HTERT RPE-1 (cell line): Measurements from ENCODE around the gene HEBP2.
"Not testable (repeated sequence)": the region's sequence is repeated elsewhere in the genome, so short reads cannot be mapped to it uniquely, and the experiment has no call there.

Source experiments
- in situ Hi-C: fragments of 300-500 bp; cut with MboI; formaldehyde crosslinking; loops from 4 replicates; pipeline ENCODE4 v1.14.3; 2020; ENCODE audit warnings: low sequenced_read_pairs

Gene HEBP2

GRCh38 chr6:138421608-138422007, 17.6 kb downstream of the HEBP2 start:
- in situ Hi-C loops = no loop called here

DNA sequence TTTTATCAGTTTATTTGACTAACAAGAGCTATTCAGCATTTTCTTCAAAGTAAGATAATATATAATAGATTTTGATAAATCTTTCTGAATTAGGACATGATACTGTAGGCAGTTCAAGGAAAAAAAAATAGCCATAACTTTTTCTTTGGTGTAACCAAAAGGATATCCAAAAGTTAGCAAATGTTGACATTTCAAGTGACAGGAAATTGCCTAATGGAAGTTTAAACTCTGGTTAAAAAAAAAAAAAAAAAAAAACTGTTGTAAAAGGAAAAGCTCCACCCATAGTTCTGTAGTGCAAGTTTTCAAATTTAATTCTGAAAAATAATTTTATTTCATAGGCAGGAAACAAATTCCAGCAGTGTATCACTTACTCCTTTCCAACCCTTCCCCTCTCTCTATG, 18.8 kb downstream of the HEBP2 start:
- in situ Hi-C loops = no loop called here

DNA sequence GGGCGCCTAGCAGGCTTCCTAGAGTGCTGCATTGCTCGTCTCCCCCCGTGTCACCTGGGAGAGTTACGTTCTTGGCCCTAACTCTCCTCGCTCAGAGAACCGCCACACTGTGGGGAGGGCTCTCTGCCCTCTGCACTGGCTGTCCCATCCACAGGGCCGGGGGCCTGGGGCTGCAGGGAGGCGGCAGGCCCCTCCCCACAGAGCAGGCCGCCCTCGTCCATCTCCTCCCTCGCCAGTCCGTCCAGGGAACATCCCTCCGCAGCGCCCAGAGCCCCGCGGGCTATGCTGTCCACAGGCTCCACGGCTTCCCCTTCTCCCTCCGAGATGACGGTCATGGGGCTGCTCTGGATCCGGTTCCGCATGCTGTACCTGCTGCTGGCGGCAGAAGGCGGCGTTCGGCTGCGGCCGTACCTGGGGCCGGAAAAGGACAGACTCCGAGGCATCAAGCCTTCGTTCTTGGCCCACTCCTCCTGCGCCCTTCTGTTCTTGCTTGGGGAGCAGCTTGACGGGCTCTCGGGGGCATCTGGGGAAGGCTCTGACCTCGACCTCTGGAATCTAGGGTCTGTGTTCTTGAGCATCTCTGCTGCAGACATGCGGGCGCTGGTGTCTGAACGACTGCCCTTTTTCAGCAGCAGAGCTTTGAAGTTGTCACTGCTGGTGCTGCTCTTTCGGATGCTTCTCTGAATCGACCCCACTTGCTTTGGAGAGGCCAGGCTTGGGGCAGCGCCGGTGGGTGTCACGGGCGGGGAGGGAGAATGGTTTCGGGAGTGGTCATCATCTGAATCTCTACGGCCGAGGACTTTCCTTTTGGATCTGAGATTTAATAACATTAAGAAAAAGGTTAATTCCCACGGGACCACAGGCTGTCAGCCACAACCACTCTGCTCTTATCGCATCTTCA, 20.2 kb downstream of the HEBP2 start:
- in situ Hi-C loops = no loop called here

- in situ Hi-C loops = not testable (repeated sequence)
Observed at GRCh38 chr6:138425256-138425655, 21.2 kb downstream of the HEBP2 start.

DNA sequence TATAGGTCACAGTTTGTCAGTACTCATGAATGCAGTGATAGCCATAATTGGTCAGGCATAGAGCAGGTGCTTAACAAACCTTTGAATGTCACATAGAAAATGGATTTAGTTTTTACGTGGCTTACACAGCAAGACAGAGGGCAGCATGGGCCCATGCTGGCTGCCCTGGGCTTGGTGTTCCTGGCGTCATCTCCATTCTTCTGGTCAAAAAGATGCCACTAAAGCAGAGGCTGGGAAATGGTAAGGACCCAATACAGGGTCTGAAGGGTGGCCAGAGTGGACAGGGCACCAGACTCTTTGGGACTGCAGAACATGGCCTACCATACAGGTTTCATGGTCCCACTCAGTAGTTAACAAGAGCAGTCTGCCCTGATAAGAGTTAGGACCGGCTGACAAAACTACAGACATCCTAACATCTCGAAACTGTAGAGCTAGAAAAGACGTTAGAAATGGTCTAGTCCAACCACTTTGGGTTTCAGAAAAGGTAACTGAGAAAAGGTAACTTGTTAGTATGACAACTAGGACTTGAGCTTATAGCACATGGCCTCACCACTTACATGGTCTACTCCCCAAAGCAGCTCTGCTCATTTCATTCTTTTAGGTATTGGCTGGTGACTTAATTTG, 22.6 kb downstream of the HEBP2 start:
- in situ Hi-C loops = no loop called here

DNA sequence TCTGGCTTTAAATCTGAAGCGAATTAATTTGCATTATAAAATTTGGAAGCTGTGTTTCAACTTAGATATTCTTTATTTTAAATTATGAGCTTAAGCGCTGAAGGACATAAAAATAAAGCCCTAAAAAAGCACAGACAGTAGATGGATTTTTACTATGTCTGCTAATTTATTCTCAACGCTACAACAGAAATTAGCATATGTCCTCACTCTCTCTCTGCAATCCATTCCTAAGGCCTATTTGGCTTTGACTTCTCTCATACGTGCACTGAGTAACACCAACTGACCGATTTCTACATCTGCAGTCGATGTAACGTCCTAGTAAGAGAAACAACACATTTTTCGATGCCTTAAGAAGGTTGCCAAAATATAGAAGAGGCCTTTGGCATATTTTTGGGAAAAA, 23.7 kb downstream of the HEBP2 start:
- in situ Hi-C loops = no loop called here

DNA sequence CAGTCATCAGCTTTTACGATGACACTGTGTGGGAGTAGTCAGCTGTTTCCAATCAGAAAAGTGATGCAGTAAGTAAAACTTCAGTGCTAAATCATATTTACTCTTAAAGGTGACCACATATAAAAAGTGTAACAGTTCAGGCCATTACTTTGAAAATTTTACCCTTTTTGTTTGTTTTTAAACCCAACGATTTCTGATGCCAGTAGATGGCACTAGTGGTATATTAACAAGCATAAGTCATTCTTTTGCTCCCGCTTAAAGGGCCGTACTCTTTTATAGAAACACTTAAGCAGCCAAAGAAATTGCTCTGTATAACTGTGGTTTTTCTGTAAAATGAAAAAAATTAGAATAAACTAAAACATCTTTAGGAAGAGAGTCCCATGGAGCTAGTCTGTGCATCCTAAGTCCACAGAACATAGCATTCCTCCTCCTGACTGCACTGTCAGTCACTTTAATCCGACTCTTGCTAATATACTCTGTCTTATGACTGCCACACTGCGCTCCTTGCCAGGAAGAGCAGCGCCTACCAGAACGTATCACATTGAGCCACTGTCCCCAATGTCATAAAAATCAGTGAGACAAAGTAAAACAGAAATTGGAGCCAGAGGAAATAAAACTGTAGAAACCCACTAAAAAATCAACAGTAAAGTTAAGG, 25.0 kb downstream of the HEBP2 start:
- in situ Hi-C loops = no loop called here

DNA sequence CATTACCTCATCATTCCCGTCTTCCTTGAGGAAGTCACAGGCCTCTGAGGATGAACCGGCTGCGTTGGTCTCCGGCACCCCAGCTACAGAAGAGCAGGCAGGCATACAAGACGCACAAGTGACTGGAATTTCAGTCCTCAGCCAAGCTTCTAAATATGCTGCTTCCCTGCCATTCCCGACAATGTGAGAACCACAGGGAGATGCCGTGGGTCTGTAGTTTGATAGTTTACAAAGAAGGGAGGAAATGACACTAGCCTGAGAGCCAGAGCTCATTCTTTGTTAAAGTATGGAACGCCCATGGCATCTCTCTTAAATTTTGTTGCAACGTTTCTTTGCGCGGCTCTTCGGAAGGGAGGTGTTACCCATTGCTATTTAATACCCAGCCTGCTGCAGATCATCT, 25.7 kb downstream of the HEBP2 start:
- in situ Hi-C loops = no loop called here

DNA sequence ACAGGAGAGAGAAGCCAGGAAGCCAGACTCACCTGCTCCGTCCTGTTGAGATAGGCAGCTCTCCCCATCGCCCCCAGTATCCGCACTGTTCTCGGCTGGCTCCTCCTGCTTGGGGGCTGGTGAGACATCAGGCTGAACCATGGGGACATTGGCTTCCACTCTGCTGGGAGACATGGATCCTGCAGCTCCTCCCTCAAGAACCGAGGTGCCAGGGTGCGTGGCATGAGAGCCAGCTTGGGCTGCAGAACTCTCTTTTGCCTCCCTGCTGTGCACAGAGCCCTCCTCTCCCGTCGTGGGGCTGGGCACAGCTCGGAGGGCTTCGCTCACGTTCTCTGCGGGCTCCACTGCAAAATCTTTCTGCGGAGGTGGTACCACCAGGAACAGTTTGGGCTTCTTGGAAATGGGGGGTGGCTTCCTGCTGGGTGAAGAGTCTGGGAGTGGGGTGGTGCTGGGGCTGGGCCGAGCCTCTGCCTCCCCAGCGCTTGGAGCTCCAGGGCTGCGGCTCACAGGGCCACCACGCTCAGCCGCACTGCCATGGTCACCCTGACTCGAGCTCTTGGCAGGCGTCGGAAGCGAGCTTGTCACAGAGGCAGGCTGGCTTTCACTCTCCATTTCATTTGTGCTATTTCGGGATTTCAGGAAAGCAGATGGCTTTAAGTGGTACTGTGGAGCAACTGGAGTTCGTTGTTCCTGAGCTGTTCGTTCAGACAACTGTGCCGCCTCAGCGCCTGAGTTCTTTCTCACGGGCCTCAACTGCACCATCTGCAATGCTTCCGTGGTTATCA, 26.5 kb downstream of the HEBP2 start:
- in situ Hi-C loops = no loop called here

DNA sequence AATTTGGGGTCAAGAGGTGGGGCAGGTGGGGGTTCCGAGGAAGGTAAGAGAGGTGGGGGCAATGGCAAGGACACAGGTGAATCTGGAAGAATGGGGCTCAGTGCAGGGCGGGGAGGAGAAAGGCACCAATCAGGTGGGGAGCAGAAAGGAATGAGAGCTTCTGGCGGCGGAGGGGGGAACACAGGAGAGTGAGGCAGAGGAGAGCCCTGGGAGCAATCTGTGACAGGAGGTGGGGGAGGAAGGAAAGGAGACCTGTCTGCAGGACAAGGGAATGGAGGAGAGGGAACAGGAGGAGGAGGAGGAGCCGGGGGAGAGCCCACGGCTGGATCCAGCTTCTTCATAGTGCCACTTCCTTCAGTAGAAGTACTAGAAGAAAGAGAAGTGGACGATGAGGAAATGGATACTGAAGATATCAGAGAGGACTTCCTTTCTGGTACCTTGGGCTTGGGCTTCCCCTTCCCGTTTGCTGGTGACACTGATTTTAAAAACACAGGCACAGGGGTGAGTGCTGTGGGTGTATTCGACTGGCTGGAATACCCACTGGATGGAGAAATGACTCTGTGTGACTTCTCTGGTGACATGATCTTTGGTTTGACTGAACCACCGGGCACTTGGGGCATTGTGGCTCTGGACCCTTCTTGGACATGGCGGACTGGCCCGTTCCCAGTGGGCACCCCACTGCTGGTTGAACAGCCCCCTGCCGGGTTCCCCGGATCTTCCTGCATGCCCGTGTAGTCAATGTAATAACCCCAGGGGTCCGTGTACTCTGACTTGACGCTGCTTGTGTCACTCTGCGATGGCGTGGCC, 27.4 kb downstream of the HEBP2 start:
- in situ Hi-C loops = no loop called here

GRCh38 chr6:138432063-138432356, 28.0 kb downstream of the HEBP2 start:
- in situ Hi-C loops = no loop called here

GRCh38 chr6:138434096-138434495, 30.1 kb downstream of the HEBP2 start:
- in situ Hi-C loops = no loop called here

GRCh38 chr6:138434925-138435324, 30.9 kb downstream of the HEBP2 start:
- in situ Hi-C loops = no loop called here

DNA sequence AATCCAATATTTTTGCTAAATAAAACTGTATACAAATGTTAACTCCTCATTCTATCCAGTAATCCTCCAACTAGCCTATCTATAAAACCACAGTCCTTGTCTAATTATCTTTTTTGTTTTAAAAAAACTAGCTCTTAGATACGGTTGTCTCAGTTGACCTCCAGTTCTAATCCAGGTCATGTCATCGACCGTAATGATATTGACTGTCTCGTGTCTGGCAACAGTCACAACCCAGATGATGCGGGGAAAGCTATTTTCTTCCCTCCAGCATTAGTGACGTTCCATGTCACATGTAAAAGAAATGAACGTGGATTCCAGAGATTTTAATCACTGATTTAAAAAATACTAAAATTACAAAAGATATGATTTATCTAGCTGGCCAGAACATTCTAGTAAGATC, 35.5 kb downstream of the HEBP2 start:
- in situ Hi-C loops = no loop called here

DNA sequence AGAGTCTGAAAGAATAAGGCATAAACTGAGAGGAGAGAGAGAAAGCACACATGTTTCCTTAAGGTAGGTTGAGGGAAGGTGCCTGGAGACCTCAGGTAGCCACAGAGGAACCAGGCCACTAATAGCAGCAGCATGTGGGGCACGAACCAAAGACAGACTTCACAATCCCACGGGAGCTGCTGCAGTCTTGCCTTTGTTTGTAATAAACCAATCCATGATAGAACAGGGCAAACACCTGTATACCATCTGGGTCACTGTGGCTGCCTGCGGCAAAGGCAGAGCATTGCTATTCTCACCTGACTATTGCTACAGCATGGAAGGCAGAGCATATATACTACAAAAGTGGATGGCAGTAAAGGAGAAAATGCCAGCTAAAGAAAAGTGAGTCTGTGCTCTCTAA, 36.3 kb downstream of the HEBP2 start:
- in situ Hi-C loops = no loop called here

DNA sequence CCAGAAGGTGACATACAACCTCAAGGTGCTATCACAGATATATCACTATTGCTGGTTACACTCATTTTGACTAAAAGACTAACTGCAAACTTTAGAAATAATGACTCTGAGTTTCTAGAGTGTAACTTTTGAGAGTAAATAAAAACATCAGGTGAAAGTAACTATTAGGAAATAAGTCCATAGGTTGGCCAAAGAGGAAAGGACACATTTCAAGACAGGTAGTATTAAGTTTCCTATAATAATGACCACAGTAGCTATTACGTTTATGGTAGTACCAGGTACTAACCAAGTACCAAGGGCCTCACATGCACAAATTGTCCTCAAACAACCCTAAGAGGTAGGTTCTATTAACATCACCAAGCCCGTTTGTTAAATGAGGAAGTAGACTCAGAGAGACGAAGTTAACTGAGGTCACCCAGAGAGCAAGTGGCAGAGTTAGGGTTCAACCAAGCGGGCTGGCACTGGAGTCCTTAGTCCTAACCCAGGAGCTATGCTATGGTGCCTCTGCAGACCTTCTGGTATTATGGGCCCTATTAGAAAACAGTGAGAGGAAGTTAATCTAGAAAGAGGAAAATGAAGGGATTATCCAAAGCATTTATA, 36.8 kb downstream of the HEBP2 start:
- in situ Hi-C loops = no loop called here

GRCh38 chr6:138441965-138442364, 37.9 kb downstream of the HEBP2 start:
- in situ Hi-C loops = no loop called here

DNA sequence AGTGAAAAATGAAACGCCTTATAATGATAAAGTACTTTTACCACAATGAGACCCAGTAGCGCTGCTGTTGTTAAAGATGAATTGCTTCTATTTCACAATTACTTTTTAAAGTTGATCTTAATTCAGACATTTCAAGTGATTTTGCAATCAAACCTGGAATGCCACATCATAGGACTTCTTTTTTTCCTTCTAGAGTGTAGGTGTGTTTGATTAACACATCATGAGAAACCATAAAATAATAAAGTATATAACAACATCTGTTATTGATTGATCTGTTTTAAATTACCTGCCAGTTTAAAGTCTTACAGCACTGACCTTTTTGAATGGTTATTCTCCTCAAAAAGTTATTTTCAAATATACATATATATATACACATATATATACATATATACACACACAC, 38.6 kb downstream of the HEBP2 start:
- in situ Hi-C loops = no loop called here

DNA sequence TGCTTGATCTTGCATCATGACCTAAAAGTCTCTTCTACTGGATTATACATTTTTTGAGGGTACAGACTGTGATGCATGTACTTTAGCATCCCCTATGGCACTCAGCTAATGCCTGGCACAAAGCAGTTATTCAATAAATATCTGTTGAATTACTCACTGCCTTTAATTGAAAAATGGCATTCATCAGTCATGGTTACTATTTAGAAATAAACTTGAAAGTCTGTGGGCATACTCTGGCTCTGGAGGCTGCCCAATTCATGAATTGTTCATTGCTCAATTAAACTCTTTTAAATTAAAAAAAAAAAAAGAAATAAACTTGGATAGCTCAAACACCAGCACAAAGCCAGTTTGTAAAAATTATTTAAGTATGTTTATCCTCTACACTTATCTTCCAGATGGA, 40.0 kb downstream of the HEBP2 start:
- in situ Hi-C loops = no loop called here

DNA sequence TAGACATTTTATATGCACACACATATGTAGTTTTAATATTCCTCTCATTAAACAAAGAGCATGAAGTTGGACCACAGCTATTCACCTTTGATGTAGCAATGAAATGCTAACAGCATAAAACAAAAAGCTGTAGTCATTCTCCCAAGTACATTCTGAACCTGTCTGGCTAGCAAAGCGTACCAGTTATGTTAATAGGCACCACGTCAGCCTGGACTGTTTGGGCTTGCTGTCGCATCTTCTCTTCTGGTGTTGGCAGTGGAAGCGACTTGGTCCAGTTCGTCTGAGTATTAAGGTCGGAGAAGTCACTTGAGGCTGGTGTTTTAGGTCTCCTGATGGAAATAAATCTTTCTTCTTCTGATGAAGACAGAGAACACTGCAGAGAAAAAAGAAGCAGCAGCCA, 42.8 kb downstream of the HEBP2 start:
- in situ Hi-C loops = no loop called here
